Esophagus muscularis mucosa (tissue), 4 donors: ENCODE data around the gene DOK5.

Experiments
- CTCF ChIP-seq, 3 experiments: fragments of 200-600 bp in 2 of 3; fragments of 450-650 bp in 1 of 3; sonication (generic) in 2 of 3; IDR thresholded peaks; one replicate each; pipeline ENCODE4 v1.5.1; 2017 to 2019; ENCODE audit warnings: antibody characterized with exemption in 3 of 3, mild to moderate bottlenecking in 2 of 3, moderate library complexity in 1 of 3
- EP300 ChIP-seq: sonication (generic); formaldehyde crosslinking; IDR thresholded peaks from one replicate; pipeline ENCODE4 v1.6.1; 2017; ENCODE audit warnings: antibody characterized with exemption
- POLR2A ChIP-seq: fragments of 450-650 bp; IDR thresholded peaks from one replicate; pipeline ENCODE4 v1.6.1; 2017; ENCODE audit warnings: antibody characterized with exemption, moderate library complexity, mild to moderate bottlenecking, low read depth
- POLR2AphosphoS5 ChIP-seq, 2 donors: sonication (generic); formaldehyde crosslinking; IDR thresholded peaks; one replicate each; pipeline ENCODE4 v1.6.1; 2017; ENCODE audit warnings: antibody characterized with exemption in 2 of 2

- TF ChIP-seq CTCF (IDR thresholded peaks at IDR 0.05) = no peak
- TF ChIP-seq POLR2AphosphoS5 (IDR thresholded peaks at IDR 0.05) = no peak
- TF ChIP-seq POLR2A = no peak
- TF ChIP-seq EP300 = no peak
Observed at GRCh38 chr20:54550776-54551396, 75.5 kb downstream of the DOK5 start.
